DND-41 (cell line): ENCODE results near the gene TRH.

Experiments used
- CTCF ChIP-seq: IDR thresholded peaks from 2 replicates; pipeline ENCODE4 v1.5.1; 2012; ENCODE audit warnings: borderline replicate concordance, low read length, moderate library complexity, mild to moderate bottlenecking; ENCODE audit not compliant: poor library complexity, severe bottlenecking; ENCODE audit errors: extremely low read depth
- EZH2 ChIP-seq: IDR thresholded peaks from 3 replicates; pipeline ENCODE4 v1.6.1; 2012; ENCODE audit warnings: borderline replicate concordance, low read depth, mild to moderate bottlenecking, moderate library complexity, low read length, inconsistent platforms; ENCODE audit not compliant: severe bottlenecking

- TF ChIP-seq CTCF (peak; percentile 95), EZH2 (no peak)
These were observed 40.0 kb upstream of the TRH start for GRCh38 chr3:129934234-129935123.
